Measurements from ENCODE around the gene NKRF.
A peak's percentile ranks its signal among the peaks of the same experiment; 100 is the strongest.

NKRF gene

DNA sequence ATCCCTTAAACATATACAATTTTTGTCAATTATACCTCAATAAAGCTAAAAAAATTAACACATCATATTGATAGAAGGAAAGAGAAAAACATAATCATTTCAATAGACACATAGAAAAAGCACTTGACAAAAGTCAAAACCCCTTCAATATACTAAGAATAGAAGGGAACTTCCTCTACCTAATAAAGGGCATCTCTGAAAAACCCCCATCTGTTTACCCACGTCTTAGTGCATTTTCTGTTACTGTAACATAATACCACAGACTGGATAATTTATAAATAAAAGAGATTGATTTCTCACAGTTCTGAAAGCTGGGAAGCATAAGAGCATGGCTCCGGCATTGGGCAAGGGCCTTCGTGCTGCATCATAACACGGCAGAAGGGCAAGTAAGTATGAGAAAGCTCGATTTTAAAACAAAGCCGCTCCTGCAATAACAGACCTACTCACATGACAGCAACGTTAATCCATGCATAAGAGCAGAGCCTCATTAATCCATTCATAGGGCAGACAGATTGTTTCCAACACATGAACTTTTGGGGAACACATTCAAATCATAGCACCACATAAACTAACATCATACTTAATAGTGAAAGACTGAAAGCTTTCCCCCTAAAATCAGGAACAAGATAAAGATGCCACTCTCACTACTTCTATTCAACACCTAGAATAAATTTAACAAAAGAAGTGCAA, 56.8 kb downstream of the NKRF start:
- Histone ChIP-seq H4K20me1 (ENCODE audit: low read depth, low read length) (no peaks in the 10 kb centered on the region), H2AFZ (ENCODE audit: low read depth, low read length, severe bottlenecking) (no peak overlapping the region), H3K4me3 (ENCODE audit: insufficient read depth, low read length, poor library complexity, severe bottlenecking) (peak overlapping the region; percentile 26), H3K9me2 (replicated peaks; ENCODE audit: insufficient read depth, low read length) (no peaks in the 10 kb centered on the region), H3K9ac (ENCODE audit: low read length) (peak overlapping the region; percentile 22; the same call in 1 of the 2 replicates), H3K27me3 (ENCODE audit: low read length) (no peaks in the 10 kb centered on the region), H3K9me3 (ENCODE audit: insufficient read depth, low read length) (no peaks in the 10 kb centered on the region), H3F3A (ENCODE audit: insufficient read depth) (no peaks in the 10 kb centered on the region), H3K27ac (ENCODE audit: low read depth, low read length) (peak overlapping the region; percentile 44; the same call in 1 of the 2 replicates), H3K4me2 (ENCODE audit: low read depth, low read length, poor library complexity, severe bottlenecking) (peak overlapping the region; percentile 57), H3K36me3 (ENCODE audit: low read length) (no peaks in the 10 kb centered on the region), H3K79me2 (ENCODE audit: insufficient read depth, low read length) (peaks cover 3% of the 10 kb centered on the region; the same call in 1 of the 2 replicates)
- no peak for TF ChIP-seq EZH2phosphoT487 (conservative IDR thresholded peaks at IDR 0.05; ENCODE audit: low read length)
- TF ChIP-seq, protein P1, sequence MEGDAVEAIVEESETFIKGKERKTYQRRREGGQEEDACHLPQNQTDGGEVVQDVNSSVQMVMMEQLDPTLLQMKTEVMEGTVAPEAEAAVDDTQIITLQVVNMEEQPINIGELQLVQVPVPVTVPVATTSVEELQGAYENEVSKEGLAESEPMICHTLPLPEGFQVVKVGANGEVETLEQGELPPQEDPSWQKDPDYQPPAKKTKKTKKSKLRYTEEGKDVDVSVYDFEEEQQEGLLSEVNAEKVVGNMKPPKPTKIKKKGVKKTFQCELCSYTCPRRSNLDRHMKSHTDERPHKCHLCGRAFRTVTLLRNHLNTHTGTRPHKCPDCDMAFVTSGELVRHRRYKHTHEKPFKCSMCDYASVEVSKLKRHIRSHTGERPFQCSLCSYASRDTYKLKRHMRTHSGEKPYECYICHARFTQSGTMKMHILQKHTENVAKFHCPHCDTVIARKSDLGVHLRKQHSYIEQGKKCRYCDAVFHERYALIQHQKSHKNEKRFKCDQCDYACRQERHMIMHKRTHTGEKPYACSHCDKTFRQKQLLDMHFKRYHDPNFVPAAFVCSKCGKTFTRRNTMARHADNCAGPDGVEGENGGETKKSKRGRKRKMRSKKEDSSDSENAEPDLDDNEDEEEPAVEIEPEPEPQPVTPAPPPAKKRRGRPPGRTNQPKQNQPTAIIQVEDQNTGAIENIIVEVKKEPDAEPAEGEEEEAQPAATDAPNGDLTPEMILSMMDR (IDR thresholded peaks at IDR 0.05; ENCODE audit: insufficient read depth, low read length, poor library complexity, severe bottlenecking), result no peak

- no peak overlapping the region for H3K27ac ChIP-seq (ENCODE audit: low read depth, low read length)
- H3K9me2 ChIP-seq (replicated peaks; ENCODE audit: insufficient read depth, low read length), result no peaks in the 10 kb centered on the region
Measured at GRCh38 chrX:119541188-119541587, 65.0 kb downstream of the NKRF start.

DNA sequence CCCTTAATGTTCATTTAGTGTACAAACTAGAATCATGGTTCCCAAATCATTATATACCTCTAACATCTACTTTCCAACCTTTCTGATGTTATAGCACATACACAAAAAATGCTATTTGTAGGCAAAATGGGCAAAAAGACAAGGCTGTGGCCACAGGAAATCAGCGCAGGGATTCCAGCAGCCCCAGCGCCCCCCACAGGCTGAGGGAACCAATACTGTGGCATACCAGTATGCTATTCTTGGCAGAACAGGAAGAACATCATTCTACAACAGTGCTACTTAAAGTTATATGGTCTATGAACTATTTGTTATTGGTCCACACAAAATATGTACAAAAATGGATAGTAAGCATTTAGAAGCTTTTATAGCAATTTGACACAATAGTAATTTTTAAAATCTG, 66.4 kb downstream of the NKRF start:
- no peaks in the 10 kb centered on the region for H3K27me3 ChIP-seq (ENCODE audit: low read length)
- H3F3A ChIP-seq (ENCODE audit: insufficient read depth), result no peaks in the 10 kb centered on the region
- H4K20me1 ChIP-seq (ENCODE audit: low read depth, low read length), result no peaks in the 10 kb centered on the region
- H3K79me2 ChIP-seq (ENCODE audit: insufficient read depth, low read length), result no peaks in the 10 kb centered on the region
- no peak overlapping the region for H3K4me3 ChIP-seq (ENCODE audit: insufficient read depth, low read length, poor library complexity, severe bottlenecking)
- no peaks in the 10 kb centered on the region for H3K9me3 ChIP-seq (ENCODE audit: insufficient read depth, low read length)
- H2AFZ ChIP-seq (ENCODE audit: low read depth, low read length, severe bottlenecking), result no peak overlapping the region
- no peaks in the 10 kb centered on the region for H3K36me3 ChIP-seq (ENCODE audit: low read length)
- no peaks in the 10 kb centered on the region for H3K9me2 ChIP-seq (replicated peaks; ENCODE audit: insufficient read depth, low read length)
- no peak overlapping the region for H3K4me2 ChIP-seq (ENCODE audit: low read depth, low read length, poor library complexity, severe bottlenecking)
- no peak overlapping the region for H3K9ac ChIP-seq (ENCODE audit: low read length)
- no peak overlapping the region for H3K27ac ChIP-seq (ENCODE audit: low read depth, low read length)
- TF ChIP-seq, protein P1 (IDR thresholded peaks at IDR 0.05; ENCODE audit: insufficient read depth, low read length, poor library complexity, severe bottlenecking), result no peak
- TF ChIP-seq EZH2phosphoT487 (conservative IDR thresholded peaks at IDR 0.05; ENCODE audit: low read length), result no peak

More at GRCh38 chrX:119541188-119541587, 65.0 kb downstream of the NKRF start:
- H3K9ac ChIP-seq (ENCODE audit: low read length), result no peak overlapping the region
- no peaks in the 10 kb centered on the region for H3K36me3 ChIP-seq (ENCODE audit: low read length)
- TF ChIP-seq, protein P1 (IDR thresholded peaks at IDR 0.05; ENCODE audit: insufficient read depth, low read length, poor library complexity, severe bottlenecking), result no peak
- no peak for TF ChIP-seq EZH2phosphoT487 (conservative IDR thresholded peaks at IDR 0.05; ENCODE audit: low read length)
- no peaks in the 10 kb centered on the region for H3K9me3 ChIP-seq (ENCODE audit: insufficient read depth, low read length)
- no peak overlapping the region for H3K4me2 ChIP-seq (ENCODE audit: low read depth, low read length, poor library complexity, severe bottlenecking)
- H3F3A ChIP-seq (ENCODE audit: insufficient read depth), result no peaks in the 10 kb centered on the region
- H3K4me3 ChIP-seq (ENCODE audit: insufficient read depth, low read length, poor library complexity, severe bottlenecking), result no peak overlapping the region
- H2AFZ ChIP-seq (ENCODE audit: low read depth, low read length, severe bottlenecking), result no peak overlapping the region
- no peaks in the 10 kb centered on the region; the same call in 1 of the 2 replicates for H3K79me2 ChIP-seq (ENCODE audit: insufficient read depth, low read length)
- H3K27me3 ChIP-seq (ENCODE audit: low read length), result no peaks in the 10 kb centered on the region
- no peaks in the 10 kb centered on the region for H4K20me1 ChIP-seq (ENCODE audit: low read depth, low read length)
